ENCODE results near the gene DNAH10.

- TF ChIP-seq ZNF274 (IDR thresholded peaks at IDR 0.05; ENCODE audit: low read depth, low read length) (no peak), YY1 (IDR thresholded peaks at IDR 0.05; ENCODE audit: insufficient read depth, insufficient read length) (no peak)
These were observed 147.0 kb downstream of the DNAH10 start for GRCh38 chr12:123908884-123909725.
